Activated naive CD4-positive, alpha-beta T cell treated with Interleukin-2 at 50 U/mL for 16 hours (primary cell): ENCODE data around the gene KPNB1.

Experiments used
- DNase-seq: peaks from one replicate; pipeline ENCODE4 v3.0.0-alpha.2; 2020

KPNB1 gene

DNA sequence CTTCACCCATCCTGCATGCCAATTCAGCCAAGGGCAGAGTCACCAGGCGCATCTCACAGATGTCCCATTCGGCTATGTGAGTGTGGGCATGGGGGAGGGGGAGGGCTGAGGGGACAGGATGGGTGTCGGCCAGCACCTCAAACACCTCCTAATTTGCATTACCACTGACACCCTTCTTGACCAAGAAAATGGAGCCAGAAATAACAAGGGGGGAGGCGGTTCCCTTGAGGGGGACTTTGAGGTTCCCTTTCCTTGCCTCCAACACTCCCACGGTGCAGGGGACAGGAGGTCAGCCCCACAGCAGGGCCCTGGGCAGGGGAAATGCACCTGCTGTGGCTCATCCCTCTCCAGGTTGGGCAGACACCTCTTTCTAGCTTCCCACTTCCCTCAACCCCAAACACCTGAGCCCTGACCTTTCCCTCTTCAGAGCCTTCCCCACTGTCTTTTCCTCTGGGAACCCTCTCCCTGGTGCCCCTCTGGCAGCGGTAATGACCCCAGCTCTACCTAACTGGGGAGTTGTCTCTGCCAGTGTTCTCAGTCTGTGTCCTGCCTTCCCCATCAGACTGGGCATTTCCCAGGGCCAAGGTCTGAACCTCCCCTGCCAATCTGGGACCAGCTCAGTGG, 65.2 kb downstream of the KPNB1 start:
- DNase-seq, result no peak

DNA sequence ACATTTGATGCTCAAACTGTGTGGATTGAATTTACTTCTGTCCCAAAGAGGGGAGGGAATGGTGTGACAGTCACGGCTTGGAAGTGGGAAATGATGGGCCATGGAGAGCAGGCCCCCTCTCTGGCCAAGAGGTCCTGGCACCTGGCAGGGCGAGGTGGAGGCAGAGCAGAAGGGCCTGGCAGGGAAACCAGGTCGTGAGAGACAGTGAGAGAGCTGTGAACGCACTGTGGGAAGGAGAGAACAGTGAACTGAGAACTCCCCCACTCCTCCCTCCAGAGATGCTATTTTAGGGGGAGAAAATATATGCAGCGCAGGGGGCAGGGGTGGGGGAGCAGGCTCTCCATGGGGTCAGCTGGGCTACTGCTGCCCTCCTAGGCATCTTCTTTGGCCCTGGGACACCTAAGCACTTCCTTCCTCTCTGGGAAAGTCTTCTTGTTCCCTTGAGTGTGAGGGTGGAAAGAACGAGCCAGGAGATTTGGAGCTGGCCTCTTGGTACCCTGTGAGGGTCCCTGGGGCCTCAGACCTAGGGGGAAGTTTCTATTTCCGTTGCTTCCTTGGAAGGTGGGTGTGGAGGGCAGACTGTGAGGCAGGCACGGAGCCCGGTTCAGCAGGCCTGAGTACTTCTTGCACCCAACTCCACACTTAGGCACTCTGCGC, 66.1 kb downstream of the KPNB1 start:
- no peak for DNase-seq

DNA sequence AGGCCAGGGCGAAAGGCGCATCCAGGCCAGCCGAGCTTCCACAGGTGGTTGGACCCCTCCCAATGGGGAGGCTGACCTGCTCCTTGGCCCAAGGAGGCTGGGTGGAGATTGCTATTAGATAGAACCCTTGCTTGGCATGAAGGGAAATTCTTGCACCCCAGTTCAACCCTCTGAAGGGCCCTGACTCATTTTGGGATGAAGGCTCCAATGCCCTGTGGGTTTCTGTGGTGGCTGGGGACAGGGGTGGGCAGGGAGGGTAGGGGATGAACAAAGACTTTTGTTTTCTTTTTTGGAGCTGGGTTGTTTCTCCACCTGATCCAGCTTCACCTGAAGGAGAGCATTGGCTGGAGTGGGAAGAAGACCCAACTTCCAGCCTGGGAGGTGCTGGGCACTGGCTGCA, 66.7 kb downstream of the KPNB1 start:
- DNase-seq, result no peak

DNA sequence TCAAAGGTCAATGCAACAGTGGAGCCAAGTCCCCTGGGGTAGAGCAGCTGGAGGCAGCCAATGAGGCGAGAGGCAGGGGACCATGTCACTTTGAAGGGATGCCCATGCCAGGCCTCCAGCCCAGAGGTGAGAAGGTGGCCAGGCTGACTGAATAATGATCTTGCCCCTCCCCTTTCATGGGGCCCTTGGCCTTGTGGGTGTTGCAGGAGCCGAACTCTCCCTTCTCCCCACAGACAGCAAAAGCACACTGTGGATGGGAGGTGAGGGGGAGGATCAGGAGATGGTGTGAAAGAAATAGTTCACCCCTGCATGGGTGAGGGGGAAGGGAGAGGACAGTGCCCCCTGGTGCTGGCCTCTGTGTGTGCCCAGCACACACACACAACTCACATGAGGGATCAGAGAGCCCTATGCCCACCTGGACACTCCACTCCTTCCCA, 67.6 kb downstream of the KPNB1 start:
- DNase-seq, result peak; percentile 56

DNA sequence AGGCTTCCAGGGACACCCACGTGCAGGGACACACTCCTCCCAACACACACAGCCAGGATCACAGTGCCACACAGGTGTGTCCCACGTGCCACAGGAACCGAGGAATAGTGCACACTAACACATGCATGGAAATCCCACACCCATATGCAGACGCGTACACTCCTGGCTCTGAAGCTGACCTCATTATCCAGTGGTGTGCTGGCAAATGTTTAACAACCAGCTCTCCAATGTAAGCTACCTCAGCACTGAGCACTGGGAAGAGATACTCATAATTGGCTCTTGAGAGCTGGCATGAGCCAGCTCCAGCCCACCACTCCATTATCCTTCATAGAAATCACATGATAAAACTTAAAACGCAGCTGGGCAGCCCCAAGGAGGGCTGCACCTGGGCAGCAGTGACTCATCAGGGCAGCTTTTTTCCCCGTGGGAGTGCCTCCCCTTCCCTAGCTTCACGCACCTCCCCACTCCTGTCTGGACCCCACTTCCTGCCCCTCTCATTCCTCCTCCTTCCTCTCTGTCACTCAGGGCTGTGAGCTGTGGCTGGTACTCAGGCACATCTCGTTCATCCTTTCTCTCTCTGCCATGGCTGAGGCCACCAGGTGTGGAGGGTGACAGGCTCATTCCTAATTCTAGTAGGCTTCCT, 68.4 kb downstream of the KPNB1 start:
- DNase-seq, result peak; percentile 58

DNA sequence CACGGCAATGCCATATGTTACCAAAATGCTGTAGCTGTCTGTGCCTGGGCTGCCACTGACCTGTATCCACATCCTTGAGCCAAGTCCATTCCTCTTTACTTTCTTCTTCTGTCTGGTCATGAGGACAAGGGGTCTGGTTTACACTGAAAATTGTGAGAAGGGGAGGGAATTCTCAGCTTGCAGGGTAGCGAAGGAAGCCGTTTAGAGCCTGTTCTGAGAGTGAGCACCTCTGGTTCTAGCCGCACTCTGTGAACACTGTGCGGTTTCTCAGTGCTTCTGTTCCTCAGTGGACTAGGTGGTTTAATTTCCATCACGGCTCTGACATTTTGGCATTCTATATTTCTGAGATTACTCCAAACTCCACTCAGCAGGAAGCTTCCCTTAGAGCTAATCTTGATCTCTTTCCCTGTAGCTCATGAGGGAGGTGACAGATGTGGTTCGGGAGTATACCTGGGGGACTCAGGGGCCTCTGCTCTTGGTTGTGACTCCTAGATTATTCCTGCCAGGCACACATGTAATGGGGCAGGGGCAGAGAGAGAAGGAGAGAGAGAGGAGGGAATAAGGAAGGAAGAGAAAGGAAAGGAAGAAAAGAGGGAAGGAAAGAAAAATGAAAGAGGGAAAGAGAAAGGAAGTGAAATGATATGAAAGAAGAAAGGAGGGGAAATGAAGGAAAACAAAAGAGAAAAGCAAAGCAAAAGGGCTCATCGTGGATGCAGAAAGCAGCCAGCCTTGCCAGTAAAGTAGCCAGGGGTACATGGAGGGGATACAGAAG, 69.1 kb downstream of the KPNB1 start:
- DNase-seq, result no peak

DNA sequence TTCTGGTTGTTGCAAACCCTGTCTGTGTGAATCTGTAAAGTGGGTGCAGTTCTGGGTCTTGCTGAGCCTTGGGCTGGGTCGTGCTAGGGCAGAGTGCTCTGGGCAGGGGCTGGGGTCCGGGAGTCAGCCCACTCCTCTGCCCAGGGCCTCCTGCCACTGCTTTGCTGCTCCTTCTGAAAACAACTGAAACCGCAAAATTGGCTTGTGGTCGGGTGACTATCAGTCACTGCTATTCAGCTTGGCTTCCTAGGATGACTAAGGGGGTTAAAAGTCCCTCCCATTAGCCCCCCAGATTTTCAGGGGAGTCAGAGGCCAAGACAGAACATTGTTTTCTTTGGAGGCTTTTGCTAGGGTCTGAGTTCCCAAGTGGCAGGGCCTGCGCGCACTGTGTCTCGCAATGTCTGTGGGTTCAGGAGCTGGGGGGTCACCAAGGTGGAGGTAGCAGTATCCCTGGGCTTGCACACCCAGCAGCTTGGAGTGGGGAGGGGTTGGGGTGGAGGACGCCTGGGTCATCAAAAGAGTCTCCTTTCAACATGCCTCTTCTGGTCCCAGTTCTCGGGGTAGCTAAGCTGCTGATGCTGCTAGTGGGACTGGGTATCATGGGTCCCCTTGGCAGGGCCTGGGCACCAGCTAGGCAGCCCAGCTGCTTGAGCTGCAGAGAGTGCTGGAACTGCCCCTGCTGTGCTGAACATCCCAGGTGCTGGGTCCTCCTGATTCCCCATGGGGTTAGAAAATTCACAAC, 69.9 kb downstream of the KPNB1 start:
- DNase-seq, result peak; percentile 82

DNA sequence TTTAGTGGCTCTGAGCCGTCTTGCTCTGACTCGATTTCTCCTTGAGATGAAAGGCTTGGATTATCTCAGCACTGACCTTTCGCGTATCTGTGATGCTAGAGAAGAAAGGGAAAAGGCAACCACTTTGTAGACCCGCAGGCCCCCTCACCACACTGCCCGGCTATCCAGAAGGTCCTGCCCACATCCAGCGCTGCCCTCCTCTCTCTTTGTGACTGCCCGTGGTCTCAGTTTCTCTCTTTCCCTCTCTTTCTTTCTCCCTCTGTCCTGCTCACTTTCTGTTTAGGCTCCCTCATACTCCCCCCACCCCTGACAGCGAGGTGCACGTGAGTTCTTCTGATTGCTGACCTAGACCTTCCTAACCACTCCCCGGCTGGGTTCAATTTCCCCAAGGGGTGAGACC, 70.5 kb downstream of the KPNB1 start:
- no peak for DNase-seq

DNA sequence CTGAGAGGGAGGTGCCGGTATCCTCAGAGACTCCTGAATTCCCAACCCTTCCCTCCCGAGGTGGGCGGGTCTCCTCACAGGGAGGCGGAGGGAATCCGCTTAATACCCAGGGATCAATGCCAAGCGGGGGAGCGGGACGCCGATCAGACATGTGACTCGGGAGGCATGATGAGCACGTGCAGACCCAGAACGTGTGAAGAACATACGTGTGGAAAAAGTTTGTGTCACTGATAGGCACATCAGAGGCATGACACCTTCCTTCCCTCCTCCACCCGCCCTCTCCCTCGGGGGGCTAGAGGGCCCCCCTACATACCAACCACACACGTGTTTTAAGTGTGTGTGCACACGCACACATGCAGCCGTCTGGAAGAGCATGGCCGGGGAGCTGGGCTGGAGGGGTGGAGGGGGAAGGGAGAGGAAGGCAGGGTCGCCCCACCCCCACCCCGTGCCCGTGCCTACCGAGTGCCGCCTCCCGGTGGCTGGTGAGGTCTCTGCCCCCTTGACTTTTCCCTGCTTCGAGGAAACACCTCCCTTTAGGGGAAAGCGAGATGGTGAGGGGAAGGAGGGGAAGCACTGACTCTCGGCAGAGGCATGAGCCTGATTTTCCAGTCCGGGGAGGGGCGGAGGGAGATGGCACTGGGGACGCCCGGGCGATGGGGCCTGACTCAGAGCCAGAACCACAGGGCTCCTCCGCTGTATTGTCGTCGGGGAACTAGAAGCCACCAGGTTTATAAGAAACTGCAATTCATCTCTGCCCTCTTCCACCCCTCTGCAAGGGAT, 71.2 kb downstream of the KPNB1 start:
- peak; percentile 97 for DNase-seq

DNA sequence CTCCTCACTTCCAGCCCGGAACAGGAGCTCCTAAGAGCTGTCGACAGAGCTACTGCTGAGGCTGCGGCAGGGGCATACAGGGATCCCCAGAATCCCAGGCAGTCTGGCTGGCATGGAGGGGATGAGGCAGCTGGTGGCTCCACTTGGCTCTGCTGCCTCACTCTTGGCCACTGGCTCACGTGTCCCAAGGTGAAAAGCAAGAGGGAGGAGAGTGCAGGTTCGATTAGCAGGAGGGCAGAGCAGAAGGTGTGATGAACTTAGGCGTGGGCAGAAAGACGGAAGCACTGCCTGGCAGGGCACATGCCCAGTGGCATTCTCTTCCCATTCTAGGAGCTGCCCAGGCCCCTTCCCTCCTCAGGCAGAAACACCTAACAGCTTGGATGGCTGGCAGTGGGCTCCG, 72.0 kb downstream of the KPNB1 start:
- no peak for DNase-seq

DNA sequence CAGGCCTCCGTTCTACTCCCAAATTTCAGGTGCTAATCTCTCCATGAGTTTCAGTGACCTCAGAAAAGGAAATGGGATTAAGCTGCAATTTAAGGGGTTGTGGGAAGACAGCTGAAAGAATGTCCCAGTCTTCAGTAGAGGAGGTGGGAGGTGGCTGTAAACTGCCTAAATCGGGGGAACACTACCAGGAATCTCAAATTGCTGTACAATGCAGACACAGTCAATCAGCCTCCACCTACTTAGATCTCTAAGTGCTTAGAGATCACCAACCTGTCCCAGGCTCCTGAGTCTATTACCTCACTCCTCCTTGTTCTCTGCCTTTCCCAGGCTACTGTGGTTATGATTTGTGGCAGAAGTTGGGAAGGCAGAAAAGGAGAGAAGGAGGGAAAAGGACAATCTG, 75.0 kb downstream of the KPNB1 start:
- DNase-seq, result no peak

DNA sequence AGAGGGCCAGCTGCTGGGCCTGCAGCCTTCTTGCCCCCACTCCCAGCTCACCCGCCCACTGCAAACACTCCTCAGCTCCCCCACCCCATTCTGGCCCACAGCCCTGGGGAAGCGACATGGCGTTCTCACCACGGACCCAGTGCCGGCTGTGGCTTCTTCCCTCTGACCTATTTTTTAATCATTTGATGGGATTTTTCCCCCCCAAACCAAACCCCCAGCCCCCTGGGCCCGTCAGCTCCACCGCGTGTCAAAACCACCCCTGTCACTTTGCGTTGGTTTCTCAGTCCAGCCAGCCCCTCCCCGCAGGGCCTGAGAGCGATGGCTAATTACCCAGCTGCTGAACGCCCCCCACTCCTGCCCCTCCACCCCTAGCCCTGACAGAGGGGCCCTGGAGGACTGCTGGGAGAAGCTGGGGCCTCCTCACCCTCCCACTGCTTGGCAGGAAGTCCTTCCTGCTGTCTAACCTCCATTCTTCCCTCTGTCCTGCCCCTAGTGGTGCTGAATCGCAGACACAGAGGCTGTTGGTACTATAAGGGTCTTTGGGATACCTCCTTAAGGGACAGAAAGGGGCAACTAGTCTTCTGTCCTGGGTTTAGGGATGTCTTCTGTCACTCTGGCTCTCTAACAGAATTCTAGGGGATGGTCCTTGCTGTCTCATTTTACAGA, 75.9 kb downstream of the KPNB1 start:
- no peak for DNase-seq

DNA sequence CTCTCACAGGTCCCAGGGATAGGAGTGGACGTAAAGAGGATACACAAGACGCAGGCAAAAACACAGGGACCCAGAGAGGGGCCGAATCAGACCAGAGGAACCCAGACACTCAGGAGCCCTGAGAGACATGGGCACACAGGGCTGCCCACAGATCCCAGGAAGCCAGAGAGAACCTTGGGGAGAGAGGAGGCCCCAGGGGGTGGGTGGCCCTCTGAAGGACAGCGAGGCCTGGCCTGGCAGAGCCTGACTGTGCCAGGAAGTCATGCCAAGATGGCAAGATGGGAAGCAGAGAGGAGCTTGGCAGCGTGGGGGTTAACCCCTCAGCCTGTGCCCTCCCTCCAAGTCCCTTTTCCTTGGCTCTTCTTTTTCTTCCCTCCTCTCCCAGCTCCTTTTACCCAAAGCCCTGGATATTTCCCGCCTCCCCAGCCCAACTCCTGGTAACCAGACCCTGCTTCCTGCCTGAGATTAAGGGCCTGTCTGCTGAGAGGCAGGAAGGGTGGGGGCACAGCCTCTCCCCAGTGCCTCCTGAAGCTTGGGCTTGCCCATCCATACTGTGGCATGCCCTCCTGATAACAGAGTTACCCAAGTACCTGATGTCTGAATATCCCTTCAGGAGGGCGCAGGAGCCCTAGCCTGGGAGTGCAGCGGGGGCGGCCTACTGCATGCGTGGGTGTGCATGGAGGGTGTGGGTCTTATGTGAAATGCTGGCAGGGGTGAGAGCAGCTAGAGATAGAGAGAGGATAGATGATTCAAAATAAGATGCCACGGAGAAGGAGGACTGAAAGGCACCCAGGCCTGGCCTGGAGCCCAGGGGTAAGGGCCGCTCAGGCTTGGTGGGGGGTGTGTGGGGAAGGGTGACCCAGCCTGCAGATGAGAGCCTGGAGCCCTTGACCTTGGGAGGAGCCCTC, 77.3 kb downstream of the KPNB1 start:
- no peak for DNase-seq

DNA sequence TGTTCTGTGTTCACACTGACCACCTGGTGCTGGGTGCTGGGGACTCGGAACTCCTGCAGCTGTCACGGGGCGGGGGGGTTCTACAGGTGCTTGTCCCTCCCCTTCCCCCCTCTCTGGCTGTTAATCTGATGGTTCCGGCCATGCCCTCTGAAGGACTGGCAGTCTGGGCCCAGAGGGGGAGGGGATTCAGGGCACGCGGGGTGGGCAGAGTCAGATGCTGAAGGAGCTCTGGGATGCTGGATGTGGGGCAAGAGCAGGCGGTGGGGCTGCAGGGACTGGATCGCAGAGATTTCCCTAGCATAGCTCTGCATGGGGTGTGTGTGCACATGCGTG, 78.0 kb downstream of the KPNB1 start:
- no peak for DNase-seq

DNA sequence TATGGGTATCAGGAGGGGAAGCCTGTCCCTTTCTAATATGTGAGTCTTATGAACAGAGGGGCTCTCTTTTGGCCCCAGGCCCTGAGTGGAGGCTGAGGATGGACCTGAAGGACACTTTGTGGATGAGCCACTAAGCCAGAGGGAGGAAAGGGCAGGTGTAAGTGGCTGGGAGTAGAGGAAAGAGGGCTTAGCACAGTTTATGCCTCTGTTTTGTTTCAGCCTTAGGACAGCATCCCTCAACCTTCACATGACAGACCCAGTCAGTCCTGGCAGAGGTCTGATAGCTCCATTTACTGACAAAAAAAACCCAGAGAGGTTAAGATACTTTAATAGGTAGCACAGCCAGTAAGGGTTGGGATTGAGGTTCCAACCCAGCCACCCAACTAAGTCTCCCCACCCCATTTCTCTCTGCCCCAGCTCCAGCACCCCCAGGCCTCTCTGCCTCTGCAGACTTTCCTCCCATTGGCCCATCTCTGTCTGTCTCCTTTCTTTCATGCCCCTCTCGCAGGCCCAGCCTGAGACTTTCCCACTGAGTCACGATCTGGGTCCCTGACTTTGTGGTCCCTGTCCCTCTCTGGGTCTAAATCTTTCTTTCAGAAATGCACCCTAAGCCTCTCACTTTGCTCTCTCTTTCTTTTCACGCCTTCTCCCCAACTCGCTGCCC, 78.6 kb downstream of the KPNB1 start:
- DNase-seq, result no peak

DNA sequence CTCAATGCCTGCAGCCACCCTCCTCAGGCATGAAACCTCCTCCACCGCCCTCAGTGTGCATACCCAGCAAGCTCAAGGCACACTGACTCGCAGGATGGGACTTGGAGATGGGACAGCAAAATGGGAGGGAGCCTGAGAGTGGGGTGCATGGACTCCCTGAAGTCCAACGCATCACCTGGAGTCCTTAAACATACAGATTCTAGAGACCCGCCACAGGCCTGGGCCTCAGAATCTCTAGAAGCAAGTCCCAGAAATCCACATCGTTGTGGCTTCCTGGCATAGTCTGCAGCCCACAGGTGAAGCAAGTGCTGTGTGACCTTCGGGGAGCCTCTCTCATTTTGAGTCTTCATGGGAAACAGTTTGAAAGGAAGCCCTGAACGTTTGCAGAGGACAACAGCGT, 79.8 kb downstream of the KPNB1 start:
- no peak for DNase-seq

DNA sequence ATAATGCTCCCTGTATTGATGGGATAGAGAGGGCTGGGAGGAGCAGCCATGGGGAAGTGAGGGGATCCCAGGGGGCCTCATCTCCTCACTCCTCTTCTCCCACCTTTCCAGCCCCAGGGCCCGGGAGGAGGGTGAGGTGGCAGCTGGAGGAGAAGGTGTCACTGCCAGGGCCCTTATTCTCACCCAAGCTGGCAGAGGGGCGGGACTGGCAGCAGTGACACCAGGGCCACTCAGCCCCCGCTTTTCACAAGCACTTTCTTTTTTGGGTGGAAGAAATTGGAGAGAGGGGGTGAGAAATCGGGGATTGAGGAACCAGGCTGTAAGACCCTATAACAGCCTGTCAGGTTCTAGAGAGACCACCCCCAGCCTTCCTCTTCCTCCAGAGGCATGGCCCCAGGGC, 81.0 kb downstream of the KPNB1 start:
- no peak for DNase-seq

DNA sequence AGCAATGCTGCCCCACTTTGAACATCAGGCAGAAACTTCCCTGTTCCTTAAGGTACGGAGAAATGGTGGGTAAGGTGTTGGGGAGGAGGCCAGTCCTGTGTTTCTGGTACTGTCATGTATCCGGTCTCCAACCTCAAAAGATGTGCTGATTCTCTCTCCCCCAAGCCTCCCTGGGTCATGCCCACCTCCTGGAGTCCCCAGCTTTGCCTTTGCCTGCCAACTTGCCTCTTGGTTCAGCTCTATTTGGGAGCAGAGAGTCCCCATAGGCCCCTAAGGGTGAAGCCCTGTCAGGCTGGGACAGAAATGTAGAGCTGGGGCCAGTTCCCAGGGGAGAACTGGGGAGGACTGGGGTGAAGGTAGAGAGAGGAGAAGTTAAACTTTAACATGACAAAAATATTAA, 81.7 kb downstream of the KPNB1 start:
- no peak for DNase-seq

DNA sequence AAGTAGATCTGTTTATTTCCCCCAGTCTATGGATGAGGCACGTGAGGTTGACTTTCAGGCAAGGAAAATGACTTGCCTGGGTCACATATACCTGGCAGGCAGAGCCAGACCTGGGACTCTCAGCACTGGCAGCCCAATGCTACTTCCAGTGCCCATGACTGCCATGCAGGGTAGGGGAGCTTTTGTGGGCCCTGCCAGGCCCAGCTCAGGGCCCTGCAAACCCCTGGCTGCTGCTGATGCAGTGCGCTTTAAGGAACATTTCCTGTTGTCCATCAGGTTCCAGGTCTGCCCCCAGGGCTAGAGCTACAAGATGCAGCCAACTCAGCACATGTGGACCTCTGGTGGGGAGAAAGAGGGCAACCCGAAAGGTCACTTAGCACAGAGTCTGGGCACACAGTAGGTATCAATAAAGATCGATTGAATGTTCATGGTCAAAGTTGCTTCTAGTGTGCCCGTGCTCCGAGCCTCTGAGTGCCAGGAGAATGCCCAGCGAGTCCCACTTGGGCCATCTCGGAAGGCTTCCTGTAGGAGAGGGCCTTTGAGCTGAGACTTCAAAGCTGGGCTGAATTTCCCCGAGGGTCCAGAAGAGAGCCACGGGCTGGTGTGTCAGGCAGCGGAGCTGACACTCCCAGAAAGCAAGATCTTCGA, 82.8 kb downstream of the KPNB1 start:
- DNase-seq, result no peak
